Measurements from ENCODE around the gene SRRM4. TPM values are rescaled to one million over a fixed set of nuclear protein-coding genes. Genes with fewer than 3 reads are reported as not detected.

The SRRM4 gene
- total RNA-seq, 1 experiment from 2014 or later = 1.4 TPM

- Histone ChIP-seq H3K27me3 (ENCODE audit: insufficient read depth, low read length) (no peaks in the 10 kb centered on the region; the same call in 1 of the 2 replicates), H4K91ac (ENCODE audit: insufficient read length, low read depth, low read length) (no peak overlapping the region), H3K4me2 (ENCODE audit: insufficient read depth, insufficient read length, low read length) (no peak overlapping the region), H3K4ac (ENCODE audit: low read depth, low read length) (no peak overlapping the region), H2BK12ac (ENCODE audit: insufficient read length, low read depth, low read length) (no peak overlapping the region), H3K23me2 (ENCODE audit: insufficient read length, low read depth, low read length, poor library complexity, severe bottlenecking) (no peaks in the 10 kb centered on the region), H4K8ac (replicated peaks; ENCODE audit: insufficient read length, low read depth, low read length) (no peak overlapping the region), H2BK15ac (ENCODE audit: low read depth, low read length) (no peak overlapping the region), H3K27ac (ENCODE audit: insufficient read length, low read depth, low read length) (no peak overlapping the region), H3K79me1 (ENCODE audit: insufficient read depth, low read depth, low read length, poor library complexity, severe bottlenecking) (no peaks in the 10 kb centered on the region), H4K20me1 (ENCODE audit: control insufficient read depth, insufficient read depth, insufficient read length) (no peaks in the 10 kb centered on the region), H2AK5ac (ENCODE audit: insufficient read length, low read length) (no peak overlapping the region), H2BK120ac (ENCODE audit: low read depth, low read length, poor library complexity, severe bottlenecking) (no peak overlapping the region), H4K5ac (ENCODE audit: insufficient read length, low read depth, low read length) (no peak overlapping the region), H3K9me3 (ENCODE audit: control insufficient read depth, low read depth, low read length) (no peaks in the 10 kb centered on the region), H2BK5ac (ENCODE audit: insufficient read length, low read length) (no peak overlapping the region), H3K23ac (ENCODE audit: insufficient read length, low read depth, low read length) (no peak overlapping the region), H3K56ac (ENCODE audit: insufficient read length, low read depth, low read length) (no peak overlapping the region), H2BK20ac (ENCODE audit: low read depth, low read length, poor library complexity, severe bottlenecking) (no peak overlapping the region), H2AFZ (ENCODE audit: low read length) (no peak overlapping the region), H3K18ac (ENCODE audit: insufficient read length, low read depth, low read length) (no peak overlapping the region), H3K4me1 (ENCODE audit: insufficient read depth, low read length) (peaks cover 7% of the 10 kb centered on the region; the same call in 1 of the 2 replicates), H3K9ac (ENCODE audit: extremely low read depth, insufficient read length, low read length) (no peak overlapping the region), H3K14ac (ENCODE audit: insufficient read depth, low read length) (no peak overlapping the region), H3K79me2 (ENCODE audit: insufficient read depth, low read length) (no peaks in the 10 kb centered on the region), H3T11ph (ENCODE audit: low read length) (no peak overlapping the region)
- no peaks in the 10 kb centered on the region for H3K9me3 Mint-ChIP-seq
- H3K4me1 Mint-ChIP-seq = peaks cover 22 to 27% of the 10 kb centered on the region in 2 experiments
- H3K27ac Mint-ChIP-seq = no peak overlapping the region
- TF ChIP-seq CTCF (conservative IDR thresholded peaks at IDR 0.05) = peak; percentile 24; the same call in 1 of the 3 replicates
- no peak overlapping the region for H3K4me3 Mint-ChIP-seq
- DNase-seq = no peak
- no peaks in the 10 kb centered on the region for H3K36me3 Mint-ChIP-seq (ENCODE audit: insufficient read depth in 1 of 3, low read depth in 3 of 3)
- H3K27me3 Mint-ChIP-seq (ENCODE audit: low read depth) = peaks cover 21% of the 10 kb centered on the region
- no CpG with 5 or more reads among the region's 8 CpGs for WGBS (ENCODE audit: extremely low coverage, insufficient read length, low lambda C conversion rate)
Observed at GRCh38 chr12:119069147-119069642, 87.9 kb downstream of the SRRM4 start.

Data from H9 (cell line).